HFFc6 (cell line): ENCODE data around the gene THSD4. TPM values are rescaled to one million over a fixed set of nuclear protein-coding genes. Genes with fewer than 3 reads are reported as not detected.
A peak's percentile ranks its signal among the peaks of the same experiment; 100 is the strongest.

Experiments used
- DNase-seq: peaks from one replicate; pipeline ENCODE4 v3.0.0-alpha.2; 2018
- H3K27ac Mint-ChIP-seq: 2 replicates; pipeline ENCODE4 v1.8.0; 2020; ENCODE audit warnings: mild to moderate bottlenecking, mixed read lengths
- H3K27me3 Mint-ChIP-seq: 2 replicates; pipeline ENCODE4 v1.8.0; 2021; ENCODE audit warnings: mild to moderate bottlenecking, moderate library complexity, mixed read lengths; ENCODE audit not compliant: insufficient read depth
- H3K36me3 Mint-ChIP-seq: 2 replicates; pipeline ENCODE4 v1.8.0; 2021; ENCODE audit warnings: low read depth, mixed read lengths
- H3K4me1 Mint-ChIP-seq: 2 replicates; pipeline ENCODE4 v1.8.0; 2020; ENCODE audit warnings: low read depth, mixed read lengths
- H3K4me3 Mint-ChIP-seq: 2 replicates; pipeline ENCODE4 v1.8.0; 2020; ENCODE audit warnings: mild to moderate bottlenecking, moderate library complexity, mixed read lengths
- H3K9me3 Mint-ChIP-seq: 2 replicates; pipeline ENCODE4 v1.8.0; 2020; ENCODE audit warnings: mild to moderate bottlenecking, mixed read lengths
- total RNA-seq, 6 experiments: library from RNA; stranded (reverse); fragmentation: NEBNext Ultra II Directional; extraction: Animal tissue kit (Norgen Biotek cat#: 25700); gene quantifications; 2 replicates in 1 of 6; 3 replicates in 5 of 6; pipeline ENCODE4 v1.2.3, GENCODE V29; 2021
- TF ChIP-seq, protein P1 (sequence below): fragments of 200-600 bp; sonication (generic); IDR thresholded peaks from 2 replicates; pipeline ENCODE4 v1.5.0; 2021; ENCODE audit warnings: antibody characterized with exemption, mild to moderate bottlenecking

THSD4 gene
- total RNA-seq, 6 experiments from 2014 or later: 32.7 to 39.1 (median 36.4) TPM

GRCh38 chr15:71712182-71712581 lies 596.9 kb downstream of the THSD4 start:
- no peak for DNase-seq
- Mint-ChIP-seq H3K4me1 (peaks cover 65% of the 10 kb centered on the region), H3K9me3 (no peaks in the 10 kb centered on the region; the same call in 1 of the 2 replicates), H3K27ac (peak overlapping the region; percentile 17; the same call in 1 of the 2 replicates), H3K27me3 (no peaks in the 10 kb centered on the region), H3K4me3 (peak overlapping the region; percentile 64), H3K36me3 (no peaks in the 10 kb centered on the region)
- TF ChIP-seq, protein P1, sequence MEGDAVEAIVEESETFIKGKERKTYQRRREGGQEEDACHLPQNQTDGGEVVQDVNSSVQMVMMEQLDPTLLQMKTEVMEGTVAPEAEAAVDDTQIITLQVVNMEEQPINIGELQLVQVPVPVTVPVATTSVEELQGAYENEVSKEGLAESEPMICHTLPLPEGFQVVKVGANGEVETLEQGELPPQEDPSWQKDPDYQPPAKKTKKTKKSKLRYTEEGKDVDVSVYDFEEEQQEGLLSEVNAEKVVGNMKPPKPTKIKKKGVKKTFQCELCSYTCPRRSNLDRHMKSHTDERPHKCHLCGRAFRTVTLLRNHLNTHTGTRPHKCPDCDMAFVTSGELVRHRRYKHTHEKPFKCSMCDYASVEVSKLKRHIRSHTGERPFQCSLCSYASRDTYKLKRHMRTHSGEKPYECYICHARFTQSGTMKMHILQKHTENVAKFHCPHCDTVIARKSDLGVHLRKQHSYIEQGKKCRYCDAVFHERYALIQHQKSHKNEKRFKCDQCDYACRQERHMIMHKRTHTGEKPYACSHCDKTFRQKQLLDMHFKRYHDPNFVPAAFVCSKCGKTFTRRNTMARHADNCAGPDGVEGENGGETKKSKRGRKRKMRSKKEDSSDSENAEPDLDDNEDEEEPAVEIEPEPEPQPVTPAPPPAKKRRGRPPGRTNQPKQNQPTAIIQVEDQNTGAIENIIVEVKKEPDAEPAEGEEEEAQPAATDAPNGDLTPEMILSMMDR: no peak

- no peak overlapping the region for H3K27ac Mint-ChIP-seq
- TF ChIP-seq, protein P1: no peak
- no peaks in the 10 kb centered on the region; the same call in 1 of the 2 replicates for H3K9me3 Mint-ChIP-seq
- H3K4me1 Mint-ChIP-seq: peaks cover 61% of the 10 kb centered on the region
- no peaks in the 10 kb centered on the region for H3K36me3 Mint-ChIP-seq
- H3K4me3 Mint-ChIP-seq: no peak overlapping the region
- no peaks in the 10 kb centered on the region for H3K27me3 Mint-ChIP-seq
- DNase-seq: no peak
Measured at GRCh38 chr15:71713191-71713809, 598.0 kb downstream of the THSD4 start.

- H3K4me1 Mint-ChIP-seq: peaks cover 42% of the 10 kb centered on the region
- H3K9me3 Mint-ChIP-seq: no peaks in the 10 kb centered on the region; the same call in 1 of the 2 replicates
- H3K27ac Mint-ChIP-seq: no peak overlapping the region; the same call in 1 of the 2 replicates
- DNase-seq: no peak
- H3K36me3 Mint-ChIP-seq: peaks cover 5% of the 10 kb centered on the region
- H3K4me3 Mint-ChIP-seq: no peak overlapping the region
- peaks cover under 1% of the 10 kb centered on the region; the same call in 1 of the 2 replicates for H3K27me3 Mint-ChIP-seq
- TF ChIP-seq, protein P1: no peak
Measured at GRCh38 chr15:71715914-71716313, 600.6 kb downstream of the THSD4 start.

DNA sequence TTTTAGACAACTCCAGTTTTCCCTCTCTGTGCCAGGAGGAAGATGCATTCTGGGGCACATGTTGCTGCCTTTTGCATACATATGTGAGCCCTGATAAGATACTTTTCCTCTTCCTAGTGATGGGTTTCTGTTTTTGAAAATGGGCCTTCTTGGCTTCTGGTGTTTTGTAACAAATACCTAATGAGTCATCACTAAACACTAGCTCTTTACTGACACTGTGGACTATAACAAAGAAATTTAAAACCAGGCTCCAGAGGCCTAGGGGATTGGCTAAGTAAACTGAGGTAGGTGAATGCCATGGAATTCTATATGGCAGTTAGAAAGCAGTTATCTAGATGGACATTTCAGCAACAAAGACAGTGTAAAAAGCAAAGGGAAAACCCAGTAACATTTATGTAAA lies 601.7 kb downstream of the THSD4 start:
- peaks cover 32% of the 10 kb centered on the region for H3K4me1 Mint-ChIP-seq

DNA sequence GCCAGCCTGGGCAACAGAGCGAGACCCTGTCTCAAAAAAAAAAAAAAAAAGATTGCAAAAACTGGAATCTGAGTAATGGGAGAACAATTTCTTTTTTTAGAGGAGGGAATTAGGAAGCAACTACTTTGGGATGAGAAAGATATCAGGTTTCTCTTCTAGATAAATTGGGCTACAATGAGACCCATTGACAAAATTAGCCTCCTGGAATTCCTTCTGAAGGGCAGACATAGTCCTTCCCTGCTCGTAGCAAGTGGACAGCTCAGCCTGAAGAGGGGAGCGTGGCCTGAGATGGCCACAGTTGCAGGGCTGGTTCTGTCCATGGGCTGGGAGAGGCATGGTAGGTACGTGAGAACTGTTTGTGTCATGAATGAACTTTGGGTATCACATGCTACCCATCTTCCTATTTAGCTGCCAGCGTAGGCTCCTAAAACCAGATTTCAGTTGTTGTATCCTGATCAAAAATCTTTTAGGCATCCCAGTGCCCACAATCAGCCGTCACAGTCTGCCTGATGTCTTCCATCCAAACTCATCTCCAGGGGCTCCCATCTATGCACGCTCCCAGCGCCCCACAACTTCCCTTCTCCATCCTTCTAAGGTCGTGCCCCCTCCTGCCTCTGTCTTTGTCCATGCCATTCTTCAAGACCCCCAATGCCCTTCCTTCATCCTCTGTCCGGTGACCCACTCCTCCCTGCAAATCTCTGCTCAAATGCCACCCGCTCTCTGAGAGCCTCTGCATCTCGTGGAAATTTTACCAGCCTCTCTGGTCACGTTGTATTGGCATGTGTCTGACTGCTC lies 603.0 kb downstream of the THSD4 start:
- peaks cover 1% of the 10 kb centered on the region; the same call in 1 of the 2 replicates for H3K27me3 Mint-ChIP-seq
- peaks cover 27% of the 10 kb centered on the region for H3K4me1 Mint-ChIP-seq
- no peak overlapping the region for H3K27ac Mint-ChIP-seq
- no peak overlapping the region for H3K4me3 Mint-ChIP-seq
- H3K36me3 Mint-ChIP-seq: peaks cover 5% of the 10 kb centered on the region
- TF ChIP-seq, protein P1: no peak
- no peaks in the 10 kb centered on the region for H3K9me3 Mint-ChIP-seq
- no peak for DNase-seq

More for the DNA sequence above, 601.7 kb downstream of the THSD4 start:
- Mint-ChIP-seq H3K4me3 (no peak overlapping the region), H3K9me3 (no peaks in the 10 kb centered on the region), H3K27ac (peak overlapping the region; percentile 84), H3K27me3 (peaks cover 1% of the 10 kb centered on the region; the same call in 1 of the 2 replicates), H3K36me3 (peaks cover 5% of the 10 kb centered on the region)
- TF ChIP-seq, protein P1: no peak
- peak; percentile 29 for DNase-seq
